ENCODE data around the gene COX15.

GRCh38 chr10:99758211-99758891 is 26.4 kb upstream of the COX15 start:
- no peak for TF ChIP-seq CTCF (IDR thresholded peaks at IDR 0.05)
- TF ChIP-seq POLR2A (IDR thresholded peaks at IDR 0.05): no peak

All from uterus (tissue), 2 donors.